Activated T-helper 9 cell treated with anti-CD3 and anti-CD28 coated beads, Interleukin-2, amount 50 U/mL, for 16 hours (primary cell): ENCODE measurements around the gene PAIP1.
"Not testable (repeated sequence)": the region's sequence is repeated elsewhere in the genome, so short reads cannot be mapped to it uniquely, and the experiment has no call there.

Experiments
- DNase-seq: peaks from one replicate; pipeline ENCODE4 v3.0.0-alpha.2; 2020; ENCODE audit warnings: low read depth

Gene PAIP1

DNA sequence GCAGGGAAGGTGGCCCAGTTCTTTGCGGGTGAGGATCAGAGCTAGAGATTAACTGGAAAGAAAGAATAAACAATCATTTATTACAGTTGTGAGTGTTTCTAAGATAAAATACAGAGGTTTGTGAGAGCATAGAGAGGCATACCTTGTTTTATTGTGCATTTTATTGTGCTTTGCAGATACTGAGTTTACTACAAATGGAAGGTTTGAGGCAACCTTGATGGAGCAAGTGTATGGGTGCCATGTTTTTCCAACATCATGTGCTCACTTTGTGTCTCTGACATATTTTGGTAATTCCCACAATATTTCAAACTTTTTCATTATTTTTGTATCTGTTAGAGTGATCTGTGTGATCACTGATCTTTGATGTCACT, 41.2 kb downstream of the PAIP1 start:
- no peak for DNase-seq

DNA sequence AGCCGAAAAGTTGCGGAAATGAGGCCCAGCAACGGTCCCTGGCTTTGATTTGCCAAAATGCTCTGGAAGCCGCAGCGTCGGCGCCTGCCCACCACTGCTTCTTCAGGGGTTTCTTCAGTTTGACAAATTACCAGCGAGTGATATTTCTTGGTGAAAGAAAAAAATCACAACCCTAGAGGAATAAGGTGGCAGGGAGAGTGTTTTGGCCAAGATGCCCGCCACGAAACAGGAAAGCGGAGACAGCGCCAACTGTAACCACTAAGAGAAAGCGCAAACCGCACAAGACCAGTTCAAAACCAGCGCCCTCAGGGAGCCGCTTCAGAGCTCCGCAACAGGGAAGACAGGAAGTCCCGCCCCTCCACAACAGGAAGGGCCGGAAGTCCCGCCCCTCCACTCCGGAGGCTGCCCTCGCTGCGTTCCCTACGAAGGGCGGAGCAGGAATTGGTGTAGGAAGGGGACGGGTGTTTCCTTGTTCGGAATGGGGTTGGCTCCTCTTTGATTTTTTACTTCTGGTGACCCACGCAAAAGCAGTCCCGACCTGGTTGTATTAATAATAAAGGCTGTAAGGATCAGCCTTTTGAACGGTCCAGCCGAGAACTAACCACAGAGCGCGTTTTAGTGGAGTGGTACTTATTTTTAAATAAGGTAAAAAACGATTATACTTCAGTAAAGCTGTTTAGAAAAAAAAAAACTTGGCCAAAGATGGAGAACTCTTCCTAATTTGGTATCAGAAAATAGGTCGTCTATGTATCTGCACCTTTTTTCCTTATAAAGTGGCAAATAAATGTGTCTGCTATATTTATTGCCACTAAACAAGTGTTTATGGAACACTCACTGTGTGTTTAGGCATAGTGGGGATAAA, 41.8 kb downstream of the PAIP1 start, which contains the start of gene C5orf34:
Gene C5orf34, minus strand, starts transcription at position 333 of the 862 bp plus-strand sequence. CDS start 5,809 bp downstream, outside the sequence.
- peak; percentile 90 for DNase-seq

GRCh38 chr5:43514471-43514815, 42.4 kb downstream of the PAIP1 start:
- DNase-seq: peak; percentile 15

GRCh38 chr5:43514025-43514424, 42.9 kb downstream of the PAIP1 start:
- DNase-seq: no peak

GRCh38 chr5:43511062-43511461, 45.8 kb downstream of the PAIP1 start:
- DNase-seq: not testable (repeated sequence)

DNA sequence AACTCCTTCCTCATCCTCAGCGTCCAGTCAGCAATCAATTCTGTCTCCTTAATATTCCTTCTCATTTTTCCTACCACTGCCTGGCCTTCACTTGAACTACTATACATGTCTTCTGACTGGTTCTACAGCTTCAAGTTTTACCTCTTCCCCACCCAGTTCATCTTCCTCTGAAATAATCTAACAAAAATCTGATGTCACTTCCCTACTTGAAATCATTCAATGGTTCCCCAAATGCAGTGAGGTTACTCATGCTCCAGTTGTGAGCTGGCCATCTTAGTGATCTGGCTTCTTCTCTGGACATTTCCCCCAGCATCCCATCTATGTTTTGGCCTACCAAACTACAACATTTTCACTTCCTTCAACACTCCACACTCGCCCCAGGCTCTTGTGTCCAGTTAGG, 58.3 kb downstream of the PAIP1 start:
- DNase-seq: no peak

DNA sequence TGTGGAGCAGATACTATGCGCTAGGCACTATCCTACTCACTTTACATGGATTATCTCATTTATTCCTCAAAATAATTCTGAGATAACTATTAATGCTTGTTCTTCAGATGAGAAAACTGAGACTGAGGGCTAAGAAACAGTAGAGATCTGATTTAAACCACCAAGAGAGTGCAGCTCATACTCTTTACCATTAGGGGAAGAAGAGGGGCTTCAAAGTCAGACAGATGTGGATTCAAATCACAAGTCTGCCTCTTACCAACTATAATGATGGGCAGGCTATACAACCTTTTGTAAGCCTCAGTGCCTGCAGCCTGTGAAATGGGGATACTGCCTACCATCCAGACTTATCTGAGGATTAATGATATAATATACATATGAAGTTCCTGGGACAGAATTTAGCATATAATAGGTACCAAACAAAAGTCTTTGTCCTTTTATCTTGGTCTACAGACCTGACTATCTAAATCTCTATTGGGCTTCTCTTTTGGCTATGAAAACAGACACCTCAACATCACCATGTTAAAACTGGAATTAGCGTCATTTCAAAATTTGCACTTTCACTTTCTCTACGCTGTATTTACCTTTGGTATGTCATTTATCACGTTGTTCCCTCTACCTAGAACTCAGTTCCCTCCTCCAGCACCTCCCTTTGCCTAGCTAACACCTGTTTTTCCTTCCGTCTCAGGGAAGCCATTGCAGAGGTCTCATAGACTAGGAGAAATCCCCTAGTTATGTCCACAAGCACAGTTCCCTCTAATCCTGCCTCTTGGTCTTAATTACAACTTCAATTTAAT, 59.4 kb downstream of the PAIP1 start:
- DNase-seq: no peak

GRCh38 chr5:43491326-43491725, 65.6 kb downstream of the PAIP1 start:
- DNase-seq: no peak

GRCh38 chr5:43486353-43486752, 70.5 kb downstream of the PAIP1 start:
- no peak for DNase-seq

GRCh38 chr5:43485406-43485805, 71.5 kb downstream of the PAIP1 start:
- DNase-seq: no peak

DNA sequence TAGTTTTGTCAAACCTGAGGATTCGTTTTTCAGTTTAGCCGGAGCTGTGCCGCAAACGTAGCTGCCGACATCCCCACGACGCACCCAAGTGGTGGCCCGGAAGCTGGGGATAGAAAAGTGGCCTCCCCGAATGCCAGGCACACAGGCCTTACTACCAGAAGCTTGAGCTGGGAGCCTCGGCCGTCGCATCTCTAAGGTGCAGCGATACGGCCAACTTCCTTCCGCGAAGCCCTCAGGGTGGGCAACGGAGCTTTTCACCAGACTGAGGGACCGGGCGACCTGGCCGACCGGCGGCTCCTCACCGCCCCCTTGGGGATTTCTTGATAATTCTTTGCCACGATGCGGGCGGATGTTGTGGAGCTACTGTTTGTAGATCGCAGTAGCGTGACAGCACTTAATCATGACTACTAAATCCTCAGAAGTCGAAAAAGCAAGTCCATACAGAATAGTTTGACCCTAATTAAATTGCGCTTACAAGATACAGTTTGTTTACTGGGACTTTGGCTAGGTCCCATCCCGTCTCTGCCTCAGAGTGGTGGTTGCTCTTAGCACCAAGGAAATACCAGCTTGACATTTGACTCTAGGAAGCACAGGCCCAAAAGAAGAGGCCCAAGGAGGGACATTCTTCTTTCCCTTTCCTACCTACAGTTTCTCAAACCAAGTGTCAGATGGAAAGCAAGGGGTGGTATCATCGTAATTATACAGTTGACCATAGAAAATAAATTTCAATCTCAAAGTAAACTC, 72.6 kb downstream of the PAIP1 start:
- peak; percentile 78 for DNase-seq

DNA sequence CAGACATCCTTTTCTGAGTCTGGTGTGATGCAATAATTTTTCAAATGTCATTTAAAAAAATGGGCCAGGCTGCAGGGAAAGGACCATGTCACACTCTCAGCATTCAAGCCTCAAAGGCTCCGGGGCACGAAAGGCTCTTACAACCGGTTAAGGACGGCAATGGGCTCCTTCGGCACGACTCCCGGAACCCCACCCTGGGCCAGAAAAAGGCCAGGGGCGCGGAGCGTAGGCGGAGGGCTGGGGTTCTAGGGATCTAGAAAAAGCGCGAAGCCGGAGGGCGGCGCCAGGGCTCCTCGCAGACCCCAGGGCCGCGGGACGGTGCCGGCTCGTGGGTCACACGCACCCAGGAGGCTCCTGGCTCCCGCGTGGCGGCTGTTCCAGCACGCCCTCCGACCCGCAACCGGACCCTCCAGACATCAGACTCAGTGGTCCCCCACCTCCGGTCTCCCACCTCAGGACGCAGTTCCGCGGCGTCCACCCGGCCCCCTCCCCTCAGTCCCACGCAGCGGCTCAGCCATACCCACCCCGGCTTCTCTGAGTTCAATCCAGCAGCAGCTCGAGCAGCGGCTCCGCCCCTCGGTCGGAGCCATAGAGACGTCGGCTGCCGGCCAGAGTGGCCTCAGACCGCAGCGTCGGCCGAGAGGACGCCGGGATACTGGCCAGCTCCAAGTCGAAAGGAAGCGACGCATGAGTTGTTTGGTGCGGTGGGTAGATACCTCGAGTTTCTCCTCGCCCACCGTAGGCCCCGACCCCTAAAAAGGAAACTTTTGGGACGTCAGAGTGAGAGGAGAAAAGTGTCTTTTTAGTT, 73.4 kb downstream of the PAIP1 start, which contains the start of gene TMEM267:
Gene TMEM267, minus strand, starts transcription at position 568 of the 808 bp plus-strand sequence. CDS start 29,896 bp downstream, outside the sequence.
- peak; percentile 82 for DNase-seq

DNA sequence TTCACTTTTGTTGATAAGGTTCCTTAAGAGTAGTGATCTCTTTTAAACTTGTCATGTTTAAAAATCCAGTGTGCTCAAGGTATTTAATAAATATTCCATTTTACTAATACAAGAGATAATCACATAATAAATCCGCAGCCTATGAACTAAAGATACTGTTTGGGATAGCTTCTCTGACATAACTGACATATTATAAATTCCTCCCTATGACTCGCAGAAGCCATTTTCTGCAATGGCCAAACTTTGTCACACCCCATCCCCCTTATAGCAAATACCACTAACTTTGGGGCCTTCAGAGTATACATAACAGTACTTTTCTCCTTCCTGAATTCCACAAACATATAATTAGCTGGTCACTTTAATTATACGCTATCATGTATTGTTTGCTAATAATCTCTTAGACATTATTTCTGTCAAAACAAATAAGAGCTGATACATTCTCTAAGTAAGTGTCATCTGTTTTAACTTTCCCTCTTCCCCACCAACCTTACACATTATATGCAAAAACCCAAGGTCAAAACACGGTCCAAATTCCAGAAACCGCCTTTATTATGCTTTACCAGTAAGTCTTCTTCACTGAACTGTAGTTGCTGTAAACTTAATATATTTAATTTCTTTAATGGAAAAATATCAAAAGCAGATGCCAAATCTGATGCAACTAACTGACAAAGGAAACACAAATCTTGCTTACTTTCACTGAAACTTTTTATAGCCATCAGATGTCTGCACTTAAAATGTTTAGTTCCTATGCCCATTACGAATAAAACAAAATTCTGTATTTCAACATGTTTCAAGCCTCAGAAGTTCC, 74.2 kb downstream of the PAIP1 start:
- DNase-seq: no peak
